Measurements from ENCODE around the gene NPPA. TPM values are rescaled to one million over a fixed set of nuclear protein-coding genes. Genes with fewer than 3 reads are reported as not detected.
"Not testable (repeated sequence)": the region's sequence is repeated elsewhere in the genome, so short reads cannot be mapped to it uniquely, and the experiment has no call there.

Gene NPPA
- total RNA-seq, 6 experiments from 2014 or later = not detected

- H3K4me1 Mint-ChIP-seq (ENCODE audit: low read depth) = peaks cover 63% of the 10 kb centered on the region
- no peaks in the 10 kb centered on the region for H3K9me3 Mint-ChIP-seq
- H3K27ac Mint-ChIP-seq = peak overlapping the region; percentile 97
- DNase-seq = no peak
- H3K36me3 Mint-ChIP-seq (ENCODE audit: low read depth) = peaks cover 12% of the 10 kb centered on the region; the same call in 1 of the 2 replicates
- peak overlapping the region; percentile 100 for H3K4me3 Mint-ChIP-seq
- TF ChIP-seq, protein P1, sequence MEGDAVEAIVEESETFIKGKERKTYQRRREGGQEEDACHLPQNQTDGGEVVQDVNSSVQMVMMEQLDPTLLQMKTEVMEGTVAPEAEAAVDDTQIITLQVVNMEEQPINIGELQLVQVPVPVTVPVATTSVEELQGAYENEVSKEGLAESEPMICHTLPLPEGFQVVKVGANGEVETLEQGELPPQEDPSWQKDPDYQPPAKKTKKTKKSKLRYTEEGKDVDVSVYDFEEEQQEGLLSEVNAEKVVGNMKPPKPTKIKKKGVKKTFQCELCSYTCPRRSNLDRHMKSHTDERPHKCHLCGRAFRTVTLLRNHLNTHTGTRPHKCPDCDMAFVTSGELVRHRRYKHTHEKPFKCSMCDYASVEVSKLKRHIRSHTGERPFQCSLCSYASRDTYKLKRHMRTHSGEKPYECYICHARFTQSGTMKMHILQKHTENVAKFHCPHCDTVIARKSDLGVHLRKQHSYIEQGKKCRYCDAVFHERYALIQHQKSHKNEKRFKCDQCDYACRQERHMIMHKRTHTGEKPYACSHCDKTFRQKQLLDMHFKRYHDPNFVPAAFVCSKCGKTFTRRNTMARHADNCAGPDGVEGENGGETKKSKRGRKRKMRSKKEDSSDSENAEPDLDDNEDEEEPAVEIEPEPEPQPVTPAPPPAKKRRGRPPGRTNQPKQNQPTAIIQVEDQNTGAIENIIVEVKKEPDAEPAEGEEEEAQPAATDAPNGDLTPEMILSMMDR (IDR thresholded peaks at IDR 0.05) = no peak
- peaks cover 4% of the 10 kb centered on the region; the same call in 1 of the 2 replicates for H3K27me3 Mint-ChIP-seq (ENCODE audit: insufficient read depth)
Observed at GRCh38 chr1:11804666-11805421, 42.7 kb downstream of the NPPA start.

- not testable (repeated sequence) for H3K27me3 Mint-ChIP-seq (ENCODE audit: insufficient read depth); H3K36me3 Mint-ChIP-seq (ENCODE audit: low read depth); H3K9me3 Mint-ChIP-seq; DNase-seq
- Mint-ChIP-seq H3K4me3 (peak overlapping the region; percentile 100), H3K4me1 (ENCODE audit: low read depth) (peaks cover 63% of the 10 kb centered on the region), H3K27ac (peak overlapping the region; percentile 97)
Observed at GRCh38 chr1:11803924-11804665, 43.5 kb downstream of the NPPA start.

GRCh38 chr1:11802973-11803885 is 44.4 kb downstream of the NPPA start:
- H3K27me3 Mint-ChIP-seq (ENCODE audit: insufficient read depth) = peaks cover 4% of the 10 kb centered on the region; the same call in 1 of the 2 replicates
- TF ChIP-seq, protein P1 (IDR thresholded peaks at IDR 0.05) = peak; percentile 14; the same call in 1 of the 2 replicates
- peak overlapping the region; percentile 100 for H3K4me3 Mint-ChIP-seq
- no peaks in the 10 kb centered on the region for H3K9me3 Mint-ChIP-seq
- peak; percentile 92 for DNase-seq
- peaks cover 5% of the 10 kb centered on the region; the same call in 1 of the 2 replicates for H3K36me3 Mint-ChIP-seq (ENCODE audit: low read depth)
- H3K27ac Mint-ChIP-seq = peak overlapping the region; percentile 97
- H3K4me1 Mint-ChIP-seq (ENCODE audit: low read depth) = peaks cover 58% of the 10 kb centered on the region

- H3K27ac Mint-ChIP-seq = peak overlapping the region; percentile 97
- TF ChIP-seq, protein P1 (IDR thresholded peaks at IDR 0.05) = no peak
- peaks cover 52% of the 10 kb centered on the region for H3K4me1 Mint-ChIP-seq (ENCODE audit: low read depth)
- H3K4me3 Mint-ChIP-seq = peak overlapping the region; percentile 100
- DNase-seq = no peak
- no peaks in the 10 kb centered on the region; the same call in 1 of the 2 replicates for H3K36me3 Mint-ChIP-seq (ENCODE audit: low read depth)
- H3K27me3 Mint-ChIP-seq (ENCODE audit: insufficient read depth) = peaks cover 4% of the 10 kb centered on the region; the same call in 1 of the 2 replicates
- H3K9me3 Mint-ChIP-seq = no peaks in the 10 kb centered on the region
Observed at GRCh38 chr1:11802616-11802972, 45.0 kb downstream of the NPPA start.

GRCh38 chr1:11800756-11801433 is 46.7 kb downstream of the NPPA start:
- no peak for DNase-seq
- H3K4me3 Mint-ChIP-seq = no peak overlapping the region
- H3K9me3 Mint-ChIP-seq = no peaks in the 10 kb centered on the region
- peaks cover 4% of the 10 kb centered on the region; the same call in 1 of the 2 replicates for H3K27me3 Mint-ChIP-seq (ENCODE audit: insufficient read depth)
- peaks cover 47% of the 10 kb centered on the region for H3K4me1 Mint-ChIP-seq (ENCODE audit: low read depth)
- TF ChIP-seq, protein P1 (IDR thresholded peaks at IDR 0.05) = no peak
- peaks cover 6% of the 10 kb centered on the region for H3K36me3 Mint-ChIP-seq (ENCODE audit: low read depth)
- no peak overlapping the region for H3K27ac Mint-ChIP-seq
